ENCODE measurements around the gene ADAMTS9. TPM values are rescaled to one million over a fixed set of nuclear protein-coding genes. Genes with fewer than 3 reads are reported as not detected.

The ADAMTS9 gene
- polyA plus RNA-seq, 1 donor from 2014 or later = 0.32 TPM

DNA sequence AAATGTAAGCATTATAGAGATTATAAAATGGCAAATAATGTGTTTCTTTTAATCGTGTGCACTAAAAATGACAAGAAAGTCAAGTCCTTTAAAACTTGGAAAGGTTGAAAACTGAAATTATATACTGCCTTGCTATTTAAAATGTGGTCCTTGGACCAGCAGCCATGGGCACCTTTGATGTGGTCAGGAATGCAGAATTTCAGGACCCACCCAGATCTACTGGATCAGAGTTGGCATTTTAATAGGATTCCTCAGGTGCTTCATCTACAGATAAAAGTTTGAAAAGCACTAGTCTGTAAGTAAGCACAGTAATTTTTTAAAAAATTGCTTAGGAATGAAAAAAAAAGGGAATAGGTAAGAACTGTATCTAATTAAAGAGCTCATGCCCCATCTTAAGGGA is 55.8 kb downstream of the ADAMTS9 start:
- Histone ChIP-seq H3K27ac (ENCODE audit: low read length) (no peak overlapping the region), H3K4me3 (ENCODE audit: low read length) (no peak overlapping the region), H3K9me3 (ENCODE audit: low read length) (no peaks in the 10 kb centered on the region), H3K9me2 (ENCODE audit: insufficient read depth, low read length) (no peaks in the 10 kb centered on the region), H4K20me1 (ENCODE audit: insufficient read depth) (no peaks in the 10 kb centered on the region), H3K79me2 (replicated peaks; ENCODE audit: insufficient read depth, low read length) (no peaks in the 10 kb centered on the region), H3K36me3 (ENCODE audit: insufficient read depth, low read length) (no peaks in the 10 kb centered on the region), H3K27me3 (ENCODE audit: insufficient read depth, low read depth, low read length) (no peaks in the 10 kb centered on the region), H3K4me2 (ENCODE audit: low read length) (no peak overlapping the region), H3F3A (ENCODE audit: insufficient read depth, low read length, poor library complexity, severe bottlenecking) (no peaks in the 10 kb centered on the region), H3K9ac (ENCODE audit: low read length) (no peak overlapping the region), H2AFZ (ENCODE audit: low read depth, low read length) (no peak overlapping the region)
- TF ChIP-seq SMC3 (conservative IDR thresholded peaks at IDR 0.05; ENCODE audit: poor library complexity) = no peak
- no peak for TF ChIP-seq RAD21 (conservative IDR thresholded peaks at IDR 0.05)
- TF ChIP-seq TAF1 (IDR thresholded peaks at IDR 0.05; ENCODE audit: low read depth) = no peak

DNA sequence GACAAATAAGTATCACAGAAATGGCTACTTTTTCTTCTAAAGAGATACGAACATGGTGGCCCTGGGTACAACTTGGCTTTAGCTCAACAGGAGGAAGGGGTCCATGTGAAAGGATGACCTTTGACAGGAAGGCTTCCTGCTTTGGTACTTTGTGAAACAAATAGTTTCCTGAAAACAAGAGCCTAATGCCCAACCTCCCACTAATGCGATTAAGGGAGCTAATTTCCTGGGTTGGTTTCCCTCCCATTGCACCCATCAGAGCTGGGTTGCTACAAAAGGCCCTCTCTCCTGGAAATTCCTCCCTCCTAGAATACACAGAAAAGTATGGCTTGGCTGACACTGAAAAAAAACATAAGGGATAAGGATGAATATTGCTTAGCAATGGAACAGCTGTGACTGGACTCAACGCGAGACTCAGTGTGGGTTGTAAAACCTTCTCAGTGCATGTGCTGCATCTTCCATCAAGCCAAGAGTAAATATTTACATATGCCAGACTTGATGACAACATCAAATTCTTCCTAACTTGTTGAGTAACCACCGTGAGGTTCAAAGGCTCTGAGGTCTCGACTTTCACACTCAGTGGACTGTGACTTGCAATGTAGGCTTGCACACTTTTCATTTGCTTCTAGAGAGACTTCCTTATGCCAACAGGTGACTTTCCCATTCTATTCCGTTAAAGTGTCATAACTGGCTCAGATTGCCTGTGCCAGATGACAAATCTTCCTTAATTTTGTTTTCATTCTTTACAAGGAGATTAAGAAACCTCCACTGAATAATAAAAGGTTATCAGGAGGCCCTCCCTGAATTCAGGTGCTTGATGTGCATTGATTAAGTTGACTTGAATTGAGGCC is 60.1 kb downstream of the ADAMTS9 start:
- Histone ChIP-seq H3K4me2 (ENCODE audit: low read length) (no peak overlapping the region), H3K9me2 (ENCODE audit: insufficient read depth, low read length) (no peaks in the 10 kb centered on the region), H3K79me2 (replicated peaks; ENCODE audit: insufficient read depth, low read length) (no peaks in the 10 kb centered on the region), H3K27ac (ENCODE audit: low read length) (no peak overlapping the region), H2AFZ (ENCODE audit: low read depth, low read length) (no peak overlapping the region), H3F3A (ENCODE audit: insufficient read depth, low read length, poor library complexity, severe bottlenecking) (no peaks in the 10 kb centered on the region), H3K27me3 (ENCODE audit: insufficient read depth, low read depth, low read length) (no peaks in the 10 kb centered on the region), H4K20me1 (ENCODE audit: insufficient read depth) (no peaks in the 10 kb centered on the region), H3K9ac (ENCODE audit: low read length) (no peak overlapping the region), H3K9me3 (ENCODE audit: low read length) (no peaks in the 10 kb centered on the region), H3K36me3 (ENCODE audit: insufficient read depth, low read length) (no peaks in the 10 kb centered on the region), H3K4me3 (ENCODE audit: low read length) (no peak overlapping the region)
- TF ChIP-seq RAD21 (conservative IDR thresholded peaks at IDR 0.05) (no peak), TAF1 (IDR thresholded peaks at IDR 0.05; ENCODE audit: low read depth) (no peak), MXI1 (conservative IDR thresholded peaks at IDR 0.05; ENCODE audit: poor library complexity, severe bottlenecking) (no peak), POLR2AphosphoS5 (IDR thresholded peaks at IDR 0.05) (no peak), SMC3 (conservative IDR thresholded peaks at IDR 0.05; ENCODE audit: poor library complexity) (no peak), EP300 (conservative IDR thresholded peaks at IDR 0.05; ENCODE audit: poor library complexity, severe bottlenecking) (no peak), EZH2 (IDR thresholded peaks at IDR 0.05; ENCODE audit: borderline replicate concordance, insufficient read depth, low read length, poor library complexity, severe bottlenecking) (no peak)
- TF ChIP-seq, protein P1, sequence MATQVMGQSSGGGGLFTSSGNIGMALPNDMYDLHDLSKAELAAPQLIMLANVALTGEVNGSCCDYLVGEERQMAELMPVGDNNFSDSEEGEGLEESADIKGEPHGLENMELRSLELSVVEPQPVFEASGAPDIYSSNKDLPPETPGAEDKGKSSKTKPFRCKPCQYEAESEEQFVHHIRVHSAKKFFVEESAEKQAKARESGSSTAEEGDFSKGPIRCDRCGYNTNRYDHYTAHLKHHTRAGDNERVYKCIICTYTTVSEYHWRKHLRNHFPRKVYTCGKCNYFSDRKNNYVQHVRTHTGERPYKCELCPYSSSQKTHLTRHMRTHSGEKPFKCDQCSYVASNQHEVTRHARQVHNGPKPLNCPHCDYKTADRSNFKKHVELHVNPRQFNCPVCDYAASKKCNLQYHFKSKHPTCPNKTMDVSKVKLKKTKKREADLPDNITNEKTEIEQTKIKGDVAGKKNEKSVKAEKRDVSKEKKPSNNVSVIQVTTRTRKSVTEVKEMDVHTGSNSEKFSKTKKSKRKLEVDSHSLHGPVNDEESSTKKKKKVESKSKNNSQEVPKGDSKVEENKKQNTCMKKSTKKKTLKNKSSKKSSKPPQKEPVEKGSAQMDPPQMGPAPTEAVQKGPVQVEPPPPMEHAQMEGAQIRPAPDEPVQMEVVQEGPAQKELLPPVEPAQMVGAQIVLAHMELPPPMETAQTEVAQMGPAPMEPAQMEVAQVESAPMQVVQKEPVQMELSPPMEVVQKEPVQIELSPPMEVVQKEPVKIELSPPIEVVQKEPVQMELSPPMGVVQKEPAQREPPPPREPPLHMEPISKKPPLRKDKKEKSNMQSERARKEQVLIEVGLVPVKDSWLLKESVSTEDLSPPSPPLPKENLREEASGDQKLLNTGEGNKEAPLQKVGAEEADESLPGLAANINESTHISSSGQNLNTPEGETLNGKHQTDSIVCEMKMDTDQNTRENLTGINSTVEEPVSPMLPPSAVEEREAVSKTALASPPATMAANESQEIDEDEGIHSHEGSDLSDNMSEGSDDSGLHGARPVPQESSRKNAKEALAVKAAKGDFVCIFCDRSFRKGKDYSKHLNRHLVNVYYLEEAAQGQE (IDR thresholded peaks at IDR 0.05; ENCODE audit: borderline replicate concordance) = no peak
- TF ChIP-seq, protein P2, sequence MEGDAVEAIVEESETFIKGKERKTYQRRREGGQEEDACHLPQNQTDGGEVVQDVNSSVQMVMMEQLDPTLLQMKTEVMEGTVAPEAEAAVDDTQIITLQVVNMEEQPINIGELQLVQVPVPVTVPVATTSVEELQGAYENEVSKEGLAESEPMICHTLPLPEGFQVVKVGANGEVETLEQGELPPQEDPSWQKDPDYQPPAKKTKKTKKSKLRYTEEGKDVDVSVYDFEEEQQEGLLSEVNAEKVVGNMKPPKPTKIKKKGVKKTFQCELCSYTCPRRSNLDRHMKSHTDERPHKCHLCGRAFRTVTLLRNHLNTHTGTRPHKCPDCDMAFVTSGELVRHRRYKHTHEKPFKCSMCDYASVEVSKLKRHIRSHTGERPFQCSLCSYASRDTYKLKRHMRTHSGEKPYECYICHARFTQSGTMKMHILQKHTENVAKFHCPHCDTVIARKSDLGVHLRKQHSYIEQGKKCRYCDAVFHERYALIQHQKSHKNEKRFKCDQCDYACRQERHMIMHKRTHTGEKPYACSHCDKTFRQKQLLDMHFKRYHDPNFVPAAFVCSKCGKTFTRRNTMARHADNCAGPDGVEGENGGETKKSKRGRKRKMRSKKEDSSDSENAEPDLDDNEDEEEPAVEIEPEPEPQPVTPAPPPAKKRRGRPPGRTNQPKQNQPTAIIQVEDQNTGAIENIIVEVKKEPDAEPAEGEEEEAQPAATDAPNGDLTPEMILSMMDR (IDR thresholded peaks at IDR 0.05; ENCODE audit: poor library complexity, severe bottlenecking) = no peak
